GM13977 (cell line): ENCODE results near the gene LINS1.

Source experiments
- DNase-seq: peaks from one replicate; pipeline ENCODE4 v3.0.0; 2012; ENCODE audit warnings: low spot score
- CTCF ChIP-seq: IDR thresholded peaks from 2 replicates; pipeline ENCODE4 v1.5.1; 2012; ENCODE audit warnings: mild to moderate bottlenecking, control low read depth; ENCODE audit not compliant: insufficient read depth; ENCODE audit errors: extremely low read depth, missing control alignments
- in situ Hi-C: fragments of 300-500 bp; cut with MboI; formaldehyde crosslinking; loops from one replicate; pipeline ENCODE4 v1.12.0; 2022; ENCODE audit warnings: low sequenced_read_pairs, low pct_unique_long_range_greater_than_20kb, mixed read lengths, inconsistent platforms; ENCODE audit not compliant: unreplicated experiment

LINS1 gene

GRCh38 chr15:100580414-100580813 lies 21.6 kb downstream of the LINS1 start:
- DNase-seq: no peak
- TF ChIP-seq CTCF: no peak
- in situ Hi-C loops: no loop called here

DNA sequence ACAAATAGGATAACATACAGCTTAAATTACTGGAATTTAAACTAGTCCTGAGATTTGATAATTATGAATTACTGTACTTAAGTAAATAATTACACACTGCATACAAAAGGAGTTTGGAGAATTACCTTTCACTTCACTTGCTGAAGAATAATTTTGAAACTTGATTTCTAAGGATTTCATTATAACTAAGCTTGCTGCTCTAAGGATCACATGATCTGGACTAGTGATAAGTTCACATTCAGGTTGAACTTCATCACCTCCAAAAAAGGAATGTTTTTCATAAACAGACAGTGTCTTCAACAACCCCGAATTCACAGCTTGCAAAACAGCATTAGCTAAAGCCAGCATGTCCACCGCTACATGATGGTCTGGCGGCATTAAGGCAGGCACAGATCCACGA lies 28.5 kb downstream of the LINS1 start:
- in situ Hi-C loops: no loop called here
- no peak for DNase-seq
- TF ChIP-seq CTCF: no peak

DNA sequence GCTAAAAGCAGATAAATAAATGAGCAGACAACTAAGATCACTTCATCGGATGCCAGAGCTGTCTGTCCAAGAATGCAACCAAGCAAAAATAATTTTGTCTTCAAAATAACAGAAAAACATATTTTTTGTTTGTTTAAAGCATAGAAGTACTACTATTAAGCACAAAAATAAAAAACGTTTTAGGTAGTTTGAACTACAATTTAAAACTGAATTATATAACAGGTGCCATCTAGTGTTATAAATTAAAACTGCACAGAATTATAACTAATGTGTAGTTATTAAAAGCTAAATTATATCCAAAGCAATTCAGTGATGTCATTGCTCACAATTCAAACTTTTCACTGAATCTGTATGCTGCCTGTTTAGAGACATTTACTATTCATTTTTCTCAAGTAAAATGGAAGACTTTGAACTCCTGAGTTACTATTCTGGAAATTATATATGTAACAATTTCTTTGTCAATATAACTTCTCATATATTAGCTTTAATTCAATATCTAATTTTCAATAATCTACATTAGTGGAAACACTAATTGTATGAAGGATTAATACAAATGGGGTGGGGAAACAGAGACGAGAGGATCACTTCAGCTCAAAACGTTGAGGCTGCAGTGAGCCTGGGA lies 29.5 kb downstream of the LINS1 start:
- in situ Hi-C loops: no loop called here
- DNase-seq: no peak
- TF ChIP-seq CTCF: no peak

GRCh38 chr15:100571592-100572167 lies 30.3 kb downstream of the LINS1 start:
- in situ Hi-C loops: no loop called here
- no peak for TF ChIP-seq CTCF
- no peak for DNase-seq

DNA sequence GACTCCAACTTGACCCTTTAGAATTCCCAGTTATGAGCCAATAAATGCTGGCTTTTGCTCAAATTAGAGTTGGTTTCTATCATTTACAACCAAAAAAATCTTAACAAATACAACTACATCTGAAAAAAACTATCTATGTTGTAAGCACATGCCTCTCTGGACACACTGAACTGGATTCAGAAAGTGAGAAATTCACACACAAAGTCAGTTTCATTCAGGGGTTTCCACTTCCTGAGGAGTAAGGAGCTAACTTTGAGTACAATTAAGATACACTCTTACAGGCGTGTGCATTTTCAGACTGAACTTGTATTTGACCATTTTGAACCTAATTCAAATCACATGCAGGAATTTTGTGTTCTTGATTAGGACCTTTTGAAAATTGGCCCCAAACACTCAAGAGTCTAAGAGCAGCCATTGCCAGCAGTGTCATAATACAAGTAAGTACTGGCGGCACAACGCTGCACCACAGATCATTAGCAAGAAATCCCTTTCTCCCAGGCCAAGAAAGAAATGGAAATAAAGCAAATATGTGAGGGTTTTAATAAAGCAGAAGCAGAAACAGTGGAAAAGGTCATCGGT lies 31.2 kb downstream of the LINS1 start:
- DNase-seq: no peak
- in situ Hi-C loops: no loop called here
- TF ChIP-seq CTCF: no peak

DNA sequence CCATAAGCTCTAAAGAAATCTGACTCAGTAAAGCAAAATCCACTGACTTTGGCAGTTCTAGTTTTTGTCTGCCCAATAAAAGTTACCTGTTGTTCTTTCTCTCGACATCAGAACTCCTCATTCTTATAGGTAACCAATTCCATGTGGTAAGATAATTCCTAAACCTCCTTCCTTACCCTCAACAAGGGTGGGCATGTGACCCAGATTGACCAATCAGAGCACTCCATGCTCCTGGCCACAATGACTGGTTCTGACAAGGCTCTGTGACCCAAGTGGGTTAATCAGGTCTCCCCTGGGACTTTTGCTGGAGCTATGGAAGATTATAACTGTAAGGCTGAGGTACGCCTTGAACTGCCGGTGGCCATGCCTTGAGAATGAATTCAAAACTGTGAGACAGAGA lies 31.7 kb downstream of the LINS1 start:
- in situ Hi-C loops: no loop called here
- TF ChIP-seq CTCF: no peak
- no peak for DNase-seq
